ENCODE results near the gene LONP2.
"Not testable (repeated sequence)": the region's sequence is repeated elsewhere in the genome, so short reads cannot be mapped to it uniquely, and the experiment has no call there.

The LONP2 gene

DNA sequence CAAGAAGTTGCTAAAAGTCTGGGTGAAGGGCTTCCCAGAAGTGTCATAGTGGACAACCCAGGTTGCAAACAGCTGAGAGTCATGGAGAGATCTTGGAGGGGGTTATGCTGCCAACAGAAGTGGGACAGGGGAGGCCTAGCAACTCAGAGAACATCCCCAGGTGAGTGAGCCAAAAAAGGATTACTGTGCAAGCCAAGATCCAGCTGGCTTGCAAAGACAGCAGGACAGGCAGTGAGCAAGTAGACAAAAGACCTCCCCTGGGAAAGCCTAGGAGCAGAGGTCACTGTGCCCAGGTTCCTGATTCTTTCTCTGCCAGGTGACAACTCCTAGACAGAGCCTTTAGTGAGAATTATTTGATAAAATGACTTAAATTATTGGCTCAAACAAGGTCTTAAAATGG, 9.5 kb upstream of the LONP2 start:
- in situ Hi-C loops (cut with MboI; ENCODE audit: low sequenced_read_pairs) = loop anchor here (10.0 kb wide), 1 partner anchor 390 kb away; no protein-coding TSS in a partner anchor

DNA sequence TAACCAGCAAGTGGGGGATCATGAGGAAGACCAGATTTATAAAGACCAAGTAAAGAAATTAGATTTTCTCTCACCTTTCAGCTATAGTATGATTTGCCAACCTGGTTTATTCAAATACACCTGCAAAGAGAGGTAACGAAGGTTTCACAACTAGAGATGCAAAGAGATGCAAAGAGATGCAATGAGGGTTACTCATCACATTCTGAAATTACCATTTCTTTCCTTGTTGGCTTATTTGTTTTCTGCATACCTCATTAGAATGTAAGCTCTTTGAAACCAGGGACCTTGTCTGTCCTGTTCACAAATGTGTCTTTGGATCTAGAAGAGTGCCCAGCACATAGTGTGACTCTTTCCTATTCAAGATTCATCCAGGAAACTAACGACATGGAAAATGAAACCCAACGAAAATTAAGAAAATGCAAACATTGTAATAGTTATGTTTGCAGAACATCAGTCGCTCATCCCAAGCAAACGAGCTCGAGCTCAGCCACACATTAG, 9.0 kb upstream of the LONP2 start:
- in situ Hi-C loops (cut with MboI; ENCODE audit: low sequenced_read_pairs) = loop anchor here (10.0 kb wide), 1 partner anchor 390 kb away; no protein-coding TSS in a partner anchor

- in situ Hi-C loops (cut with MboI; ENCODE audit: low sequenced_read_pairs) = loop anchor here (10.0 kb wide), 1 partner anchor 389 kb away; no protein-coding TSS in a partner anchor
These were observed 8.5 kb upstream of the LONP2 start for GRCh38 chr16:48235556-48236136.

DNA sequence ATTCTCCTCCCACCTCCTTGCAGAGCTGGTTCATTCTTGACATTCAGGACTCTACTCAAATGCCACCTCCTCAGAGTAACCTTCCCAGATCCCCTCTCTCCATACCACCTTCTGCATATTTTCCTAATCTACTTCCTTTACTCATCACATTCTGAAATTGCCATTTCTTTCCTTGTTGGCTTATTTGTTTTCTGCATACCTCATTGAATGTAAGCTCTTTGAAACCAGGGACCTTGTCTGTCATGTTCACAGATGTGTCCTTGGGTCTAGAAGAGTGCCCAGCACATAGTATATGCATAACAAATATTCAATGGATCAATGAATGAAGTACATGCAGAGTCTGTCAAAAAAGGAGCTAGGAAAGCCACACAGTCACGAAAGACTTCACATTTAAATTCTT, 7.8 kb upstream of the LONP2 start:
- in situ Hi-C loops (cut with MboI; ENCODE audit: low sequenced_read_pairs) = loop anchor here (10.0 kb wide), 1 partner anchor 389 kb away; no protein-coding TSS in a partner anchor

GRCh38 chr16:48240147-48240546, 4.0 kb upstream of the LONP2 start:
- in situ Hi-C loops (cut with MboI; ENCODE audit: low sequenced_read_pairs) = not testable (repeated sequence)

DNA sequence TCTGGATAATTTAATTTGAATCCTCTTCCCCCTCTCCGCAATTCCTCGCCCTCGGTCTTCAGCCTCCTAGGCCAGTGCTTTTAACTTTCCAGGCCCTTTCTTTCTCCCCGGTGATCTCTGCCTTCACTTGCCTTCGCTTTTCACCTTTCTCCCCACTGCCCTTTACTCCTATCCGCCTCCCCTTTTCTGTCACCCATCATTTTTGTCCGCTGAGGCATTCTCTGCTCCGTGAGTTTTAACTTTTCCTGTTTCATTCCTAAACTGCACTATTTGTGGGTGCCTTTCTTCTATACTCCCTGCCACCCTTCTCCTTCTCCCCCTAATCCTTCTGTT, 729 bp downstream of the LONP2 start:
- in situ Hi-C loops (cut with MboI; ENCODE audit: low sequenced_read_pairs) = no loop called here

DNA sequence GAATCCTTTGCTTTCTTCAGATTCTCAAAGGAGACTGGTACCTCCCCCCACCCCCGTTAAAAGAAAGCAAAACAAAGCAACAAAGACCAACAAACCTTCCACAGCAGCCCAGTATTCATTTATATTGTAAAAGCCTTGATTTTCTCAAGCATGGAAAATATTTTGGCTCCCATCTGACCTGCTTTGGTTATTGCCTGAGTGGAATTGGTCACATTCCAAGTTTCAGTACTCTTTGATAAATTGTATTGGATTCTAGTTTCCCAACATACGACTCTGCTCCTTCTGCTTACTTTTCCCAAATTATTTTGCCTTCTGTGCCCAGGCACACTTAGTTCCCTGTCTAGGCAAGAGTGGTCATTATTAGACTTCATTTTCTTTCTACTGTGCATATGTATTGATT, 2.0 kb downstream of the LONP2 start:
- in situ Hi-C loops (cut with MboI; ENCODE audit: low sequenced_read_pairs) = no loop called here

- in situ Hi-C loops (cut with MboI; ENCODE audit: low sequenced_read_pairs) = no loop called here
These were observed 3.2 kb downstream of the LONP2 start, which contains the start of gene ABCC11 for GRCh38 chr16:48247311-48247710. ABCC11 (minus strand) TSS chr16:48247539; CDS start chr16:48231921, 15,618 bp downstream.

GRCh38 chr16:48250520-48251278, 6.6 kb downstream of the LONP2 start:
- in situ Hi-C loops (cut with MboI; ENCODE audit: low sequenced_read_pairs) = no loop called here

GRCh38 chr16:48252013-48252412, 7.9 kb downstream of the LONP2 start:
- in situ Hi-C loops (cut with MboI; ENCODE audit: low sequenced_read_pairs) = no loop called here

GRCh38 chr16:48256579-48257177, 12.6 kb downstream of the LONP2 start:
- in situ Hi-C loops (cut with MboI; ENCODE audit: low sequenced_read_pairs) = no loop called here

- in situ Hi-C loops (cut with MboI; ENCODE audit: low sequenced_read_pairs) = no loop called here
These were observed 17.5 kb downstream of the LONP2 start for GRCh38 chr16:48261569-48261968.

DNA sequence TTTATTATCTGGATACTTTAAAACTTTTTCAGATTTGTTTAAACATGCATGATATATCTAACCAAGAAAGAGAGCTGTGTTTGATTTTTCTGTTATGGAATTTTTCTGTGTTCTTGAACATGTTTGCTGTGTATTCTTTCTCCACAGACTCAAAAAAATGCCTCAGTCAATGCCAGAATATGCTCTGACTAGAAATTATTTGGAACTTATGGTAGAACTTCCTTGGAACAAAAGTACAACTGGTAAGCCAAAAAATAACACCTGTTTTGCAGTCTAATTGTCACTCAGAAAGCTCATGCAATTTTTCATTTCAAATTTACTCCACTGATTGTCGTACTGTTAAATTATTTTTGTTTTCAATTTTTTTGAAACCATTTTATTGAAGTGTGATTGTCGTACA, 18.5 kb downstream of the LONP2 start:
- in situ Hi-C loops (cut with MboI; ENCODE audit: low sequenced_read_pairs) = no loop called here

DNA sequence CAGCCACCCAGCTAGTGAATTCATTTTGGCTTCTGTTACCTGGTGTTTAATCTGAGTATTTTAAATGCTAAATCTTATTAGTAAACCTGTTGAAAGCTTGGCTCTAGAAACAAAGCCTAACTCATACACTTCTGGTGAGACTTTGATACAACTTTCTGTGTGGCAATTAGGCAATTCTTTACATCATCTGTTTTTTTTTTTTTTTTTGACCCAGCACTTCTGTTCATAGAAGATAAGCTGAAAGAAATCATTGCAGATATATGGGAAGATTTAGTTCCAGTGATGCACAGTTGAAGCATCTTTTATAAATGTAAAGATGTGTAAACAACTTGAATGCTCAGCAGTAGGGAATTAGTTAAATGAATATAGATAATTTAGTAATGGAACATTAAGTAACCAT, 24.9 kb downstream of the LONP2 start:
- in situ Hi-C loops (cut with MboI; ENCODE audit: low sequenced_read_pairs) = no loop called here

GRCh38 chr16:48271728-48272127, 27.6 kb downstream of the LONP2 start:
- in situ Hi-C loops (cut with MboI; ENCODE audit: low sequenced_read_pairs) = no loop called here

GRCh38 chr16:48272837-48273421, 28.8 kb downstream of the LONP2 start:
- in situ Hi-C loops (cut with MboI; ENCODE audit: low sequenced_read_pairs) = no loop called here

- in situ Hi-C loops (cut with MboI; ENCODE audit: low sequenced_read_pairs) = no loop called here
These were observed 30.4 kb downstream of the LONP2 start for GRCh38 chr16:48274476-48274875.

- in situ Hi-C loops (cut with MboI; ENCODE audit: low sequenced_read_pairs) = no loop called here
These were observed 32.0 kb downstream of the LONP2 start for GRCh38 chr16:48276102-48276501.

DNA sequence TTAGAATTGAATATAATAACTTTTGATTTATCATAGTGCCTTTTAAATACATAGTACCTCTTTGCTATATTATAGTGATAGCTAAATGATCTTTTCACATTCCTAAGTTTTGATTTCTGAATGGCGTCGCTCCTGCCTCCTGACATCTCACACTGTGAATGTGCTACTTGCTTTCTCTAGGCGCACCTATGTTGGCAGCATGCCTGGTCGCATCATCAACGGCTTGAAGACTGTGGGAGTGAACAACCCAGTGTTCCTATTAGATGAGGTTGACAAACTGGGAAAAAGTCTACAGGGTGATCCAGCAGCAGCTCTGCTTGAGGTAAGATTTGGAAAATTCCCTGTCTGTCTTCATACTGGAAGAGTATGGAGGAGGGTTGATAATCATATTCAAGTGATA, 33.1 kb downstream of the LONP2 start:
- in situ Hi-C loops (cut with MboI; ENCODE audit: low sequenced_read_pairs) = no loop called here

GRCh38 chr16:48279199-48279598, 35.1 kb downstream of the LONP2 start:
- in situ Hi-C loops (cut with MboI; ENCODE audit: low sequenced_read_pairs) = no loop called here

DNA sequence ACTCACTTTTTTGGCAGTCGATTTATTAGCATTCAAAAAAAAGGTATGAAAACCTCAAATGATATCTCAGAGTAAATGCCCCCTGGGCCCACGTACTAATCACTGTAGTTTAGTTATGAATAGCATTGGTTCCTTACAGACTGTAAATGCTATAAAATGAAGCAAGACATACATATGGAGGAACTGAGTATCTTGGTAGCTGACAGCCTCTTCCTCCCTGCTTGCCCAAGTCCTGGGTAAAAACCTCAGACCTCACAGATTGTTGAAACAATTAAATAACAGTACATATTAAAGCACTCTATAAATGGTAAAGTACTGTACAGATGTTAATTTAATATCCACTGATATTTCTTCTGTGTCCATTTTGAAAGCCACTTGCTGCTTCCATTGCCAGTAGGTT, 36.4 kb downstream of the LONP2 start:
- in situ Hi-C loops (cut with MboI; ENCODE audit: low sequenced_read_pairs) = no loop called here
